LNCaP clone FGC (cell line): ENCODE data around the gene PAPPA.

Experiments used
- DNase-seq: peaks from one replicate; pipeline ENCODE4 v3.0.0-alpha.2; 2011; ENCODE audit warnings: low read depth
- H3K4me3 ChIP-seq: 2 replicates; pipeline ENCODE4 v1.5.1; 2011; ENCODE audit warnings: mild to moderate bottlenecking, low read depth, low read length, control low read depth
- CTCF ChIP-seq: IDR thresholded peaks from 2 replicates; pipeline ENCODE4 v1.5.1; 2012; ENCODE audit warnings: mild to moderate bottlenecking; ENCODE audit not compliant: control insufficient read depth, insufficient read depth; ENCODE audit errors: extremely low read depth

The PAPPA gene

DNA sequence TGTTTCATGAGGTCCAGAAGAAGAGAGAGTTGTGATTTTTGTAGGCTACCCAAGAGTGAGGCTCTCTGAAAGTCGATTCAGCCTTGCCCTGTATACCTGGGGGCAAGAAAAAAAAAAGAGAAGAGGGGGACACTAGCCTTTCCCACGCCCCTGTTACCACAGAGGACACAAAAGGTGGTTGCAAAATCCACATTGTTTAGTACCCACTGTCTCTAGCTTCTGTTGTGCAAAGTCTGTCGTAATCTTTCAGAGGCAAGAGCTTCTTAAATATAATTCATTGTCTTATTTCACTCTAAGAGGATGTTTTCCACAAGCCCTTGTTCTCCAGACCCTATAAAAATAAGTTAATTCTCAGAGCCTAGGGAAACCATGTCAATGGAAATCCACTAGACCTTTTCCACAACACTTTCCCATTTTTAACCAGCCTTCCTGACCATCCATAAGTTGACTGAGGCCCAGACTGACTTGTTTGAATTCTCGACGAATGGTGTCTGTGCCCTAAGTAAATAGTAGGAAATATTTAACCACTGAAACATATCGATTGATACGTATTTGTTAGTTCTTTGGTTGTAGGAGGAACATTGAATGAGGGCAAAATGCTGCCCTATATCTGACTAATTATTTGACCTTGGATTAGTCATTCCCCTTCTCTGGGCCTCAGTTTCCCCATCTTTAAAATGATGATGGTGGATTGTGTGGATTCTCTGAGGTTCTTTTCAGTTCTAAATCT lies 182.7 kb downstream of the PAPPA start:
- no peak for TF ChIP-seq CTCF
- no peak for DNase-seq
- H3K4me3 ChIP-seq = no peak overlapping the region

DNA sequence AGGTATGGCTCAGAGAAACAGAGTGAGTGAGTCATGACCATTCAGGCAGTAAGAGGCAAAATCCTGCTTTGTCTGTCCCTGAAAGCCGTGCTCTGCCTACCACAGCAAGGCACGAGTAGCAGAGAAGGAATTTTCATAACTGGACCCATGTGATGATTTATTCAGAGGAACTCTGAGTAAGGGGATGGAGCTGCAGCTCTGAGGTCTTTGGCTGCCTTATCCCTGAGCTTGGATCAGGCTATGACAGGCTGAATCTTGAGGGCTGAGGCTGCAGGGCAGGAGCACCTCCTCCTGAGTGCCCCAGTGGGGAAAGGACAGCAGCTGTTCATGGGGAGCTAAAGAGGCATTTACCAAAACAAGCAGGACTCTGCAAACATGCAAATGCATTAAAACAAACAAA lies 183.4 kb downstream of the PAPPA start:
- DNase-seq = no peak
- TF ChIP-seq CTCF = no peak

DNA sequence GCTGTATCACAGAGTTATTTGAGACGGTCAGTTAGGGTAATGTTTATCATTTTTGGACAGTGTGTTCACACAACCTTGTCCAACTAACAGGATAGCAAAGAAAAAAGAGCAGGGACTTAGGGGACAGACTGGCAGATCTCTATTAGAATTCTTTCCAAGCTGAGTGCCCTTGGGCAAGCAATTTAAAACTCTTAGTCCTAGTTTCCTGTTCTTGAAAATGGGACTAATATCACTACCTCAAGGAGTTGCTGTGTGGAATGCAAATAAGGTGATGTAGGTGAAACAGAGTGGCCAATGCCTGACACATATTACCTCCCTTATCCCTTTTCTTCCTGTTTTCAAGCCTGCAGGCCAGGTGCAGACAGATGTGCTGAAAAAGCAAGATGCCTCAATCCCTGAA lies 186.7 kb downstream of the PAPPA start:
- no peak for DNase-seq
- TF ChIP-seq CTCF = no peak
- no peak overlapping the region for H3K4me3 ChIP-seq

More for the DNA sequence above, 183.4 kb downstream of the PAPPA start:
- no peak overlapping the region for H3K4me3 ChIP-seq

- DNase-seq = no peak
- TF ChIP-seq CTCF = no peak
- H3K4me3 ChIP-seq = no peak overlapping the region
Measured at GRCh38 chr9:116342061-116342460, 188.5 kb downstream of the PAPPA start.

GRCh38 chr9:116342941-116343340 lies 189.3 kb downstream of the PAPPA start:
- TF ChIP-seq CTCF = no peak
- no peak overlapping the region for H3K4me3 ChIP-seq
- DNase-seq = no peak

DNA sequence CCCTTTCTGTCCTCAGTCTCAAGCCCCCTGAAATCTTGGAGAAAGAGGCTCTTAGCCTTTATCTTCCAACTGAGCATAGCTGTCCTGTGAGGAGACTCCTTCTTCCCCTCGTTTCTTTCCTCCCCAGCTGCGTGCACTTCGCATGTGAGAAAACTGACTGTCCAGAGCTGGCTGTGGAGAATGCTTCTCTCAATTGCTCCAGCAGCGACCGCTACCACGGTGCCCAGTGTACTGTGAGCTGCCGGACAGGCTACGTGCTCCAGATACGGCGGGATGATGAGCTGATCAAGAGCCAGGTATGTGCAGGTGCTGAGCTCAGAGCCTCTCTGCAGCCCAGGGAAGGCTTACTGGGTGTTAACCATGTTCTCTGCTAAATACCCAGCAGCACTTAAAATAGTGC lies 190.8 kb downstream of the PAPPA start:
- no peak overlapping the region for H3K4me3 ChIP-seq
- no peak for TF ChIP-seq CTCF
- DNase-seq = no peak

DNA sequence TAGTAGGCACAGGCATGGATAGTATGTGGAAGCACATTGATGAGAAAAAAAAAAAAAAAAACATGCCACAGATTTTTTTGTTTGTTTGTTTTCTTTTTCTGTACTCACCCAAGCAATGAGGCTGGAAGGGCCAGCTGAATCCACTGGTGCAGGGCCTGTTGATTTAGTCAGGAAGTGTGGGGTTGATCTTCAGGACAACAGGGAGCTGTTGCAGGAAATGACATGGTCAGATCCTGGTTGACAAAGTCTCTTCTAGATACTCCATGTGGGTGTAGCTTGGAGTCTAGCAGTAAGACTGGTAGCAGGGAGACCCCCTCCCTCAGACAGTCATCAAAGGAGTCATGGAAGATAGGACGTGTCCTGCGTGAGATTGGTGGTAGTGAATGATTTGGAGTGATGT lies 191.8 kb downstream of the PAPPA start:
- no peak overlapping the region for H3K4me3 ChIP-seq
- DNase-seq = no peak
- TF ChIP-seq CTCF = no peak
